ENCODE data around the gene NEK9. TPM values are rescaled to one million over a fixed set of nuclear protein-coding genes. Genes with fewer than 3 reads are reported as not detected.

NEK9 gene
- total RNA-seq, 2 donors from 2014 or later = 26.4 to 38.4 TPM

DNA sequence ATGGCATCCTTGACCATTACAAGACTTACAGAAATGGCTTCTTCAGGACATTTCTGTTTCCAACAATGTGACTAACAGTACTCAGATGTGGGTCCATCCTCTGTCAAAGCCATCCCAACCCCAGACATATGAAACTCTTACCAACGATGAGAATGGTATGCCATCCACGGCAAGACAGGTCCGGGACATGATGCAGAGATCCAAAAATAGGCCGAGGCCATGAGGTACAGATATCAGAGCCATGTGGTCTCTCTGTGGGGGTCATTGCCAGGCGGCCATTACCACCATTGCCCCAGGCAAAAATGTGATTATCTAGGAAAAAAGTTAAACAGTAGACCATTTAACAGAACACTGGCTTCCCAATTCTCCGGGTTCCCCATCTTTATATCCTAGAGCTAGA, 29.9 kb downstream of the NEK9 start:
- 84 to 85% methylated on average over 6 of the region's 6 CpGs for WGBS, 2 donors
- Histone ChIP-seq H3K4me1 (no peaks in the 10 kb centered on the region), H3K27ac (no peak overlapping the region), H3K27me3 (no peaks in the 10 kb centered on the region), H3K4me3 (no peak overlapping the region), H3K9me3 (no peaks in the 10 kb centered on the region), H3K36me3 (replicated peaks in 1 of 2; ENCODE audit: insufficient read depth in 1 of 2, low read depth in 2 of 2) (peaks cover 0 to 32% of the 10 kb centered on the region in 2 donors)
- DNase-seq (no peak), ATAC-seq (no peak)
- intact Hi-C loops (cut with DNase I) = no loop called here
- no peak for TF ChIP-seq POLR2A (IDR thresholded peaks at IDR 0.05)
- TF ChIP-seq, protein P1, sequence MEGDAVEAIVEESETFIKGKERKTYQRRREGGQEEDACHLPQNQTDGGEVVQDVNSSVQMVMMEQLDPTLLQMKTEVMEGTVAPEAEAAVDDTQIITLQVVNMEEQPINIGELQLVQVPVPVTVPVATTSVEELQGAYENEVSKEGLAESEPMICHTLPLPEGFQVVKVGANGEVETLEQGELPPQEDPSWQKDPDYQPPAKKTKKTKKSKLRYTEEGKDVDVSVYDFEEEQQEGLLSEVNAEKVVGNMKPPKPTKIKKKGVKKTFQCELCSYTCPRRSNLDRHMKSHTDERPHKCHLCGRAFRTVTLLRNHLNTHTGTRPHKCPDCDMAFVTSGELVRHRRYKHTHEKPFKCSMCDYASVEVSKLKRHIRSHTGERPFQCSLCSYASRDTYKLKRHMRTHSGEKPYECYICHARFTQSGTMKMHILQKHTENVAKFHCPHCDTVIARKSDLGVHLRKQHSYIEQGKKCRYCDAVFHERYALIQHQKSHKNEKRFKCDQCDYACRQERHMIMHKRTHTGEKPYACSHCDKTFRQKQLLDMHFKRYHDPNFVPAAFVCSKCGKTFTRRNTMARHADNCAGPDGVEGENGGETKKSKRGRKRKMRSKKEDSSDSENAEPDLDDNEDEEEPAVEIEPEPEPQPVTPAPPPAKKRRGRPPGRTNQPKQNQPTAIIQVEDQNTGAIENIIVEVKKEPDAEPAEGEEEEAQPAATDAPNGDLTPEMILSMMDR (IDR thresholded peaks at IDR 0.05) = no peak

DNA sequence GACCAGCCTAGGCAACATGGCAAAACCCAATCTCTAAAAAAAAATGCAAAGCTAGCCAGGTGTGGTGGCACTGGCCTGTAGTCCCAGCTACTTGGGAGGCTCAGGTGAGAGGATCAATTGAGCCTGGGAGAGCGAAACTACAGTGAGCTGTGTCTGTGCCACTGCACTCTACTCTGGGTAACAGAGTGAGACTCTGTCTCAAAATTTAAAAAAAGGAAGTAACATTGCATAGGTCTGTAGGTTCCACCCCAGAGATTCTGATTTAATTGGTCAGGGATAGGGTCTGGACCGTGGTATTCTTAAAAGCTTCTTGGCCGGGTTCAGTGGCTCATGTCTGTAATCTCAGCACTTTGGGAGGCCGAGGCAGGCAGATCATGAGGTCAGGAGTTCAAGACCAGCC, 31.2 kb downstream of the NEK9 start:
- Histone ChIP-seq H3K4me1 (no peaks in the 10 kb centered on the region), H3K27ac (no peak overlapping the region), H3K4me3 (no peak overlapping the region), H3K27me3 (no peaks in the 10 kb centered on the region), H3K36me3 (replicated peaks in 1 of 2; ENCODE audit: insufficient read depth in 1 of 2, low read depth in 2 of 2) (peaks cover 0 to 26% of the 10 kb centered on the region in 2 donors), H3K9me3 (no peaks in the 10 kb centered on the region)
- WGBS, 2 donors = 79 to 86% methylated on average over 4 of the region's 4 CpGs
- TF ChIP-seq POLR2A (IDR thresholded peaks at IDR 0.05) = no peak
- TF ChIP-seq, protein P1 (IDR thresholded peaks at IDR 0.05) = no peak
- intact Hi-C loops (cut with DNase I) = no loop called here
- DNase-seq (no peak), ATAC-seq (no peak)

DNA sequence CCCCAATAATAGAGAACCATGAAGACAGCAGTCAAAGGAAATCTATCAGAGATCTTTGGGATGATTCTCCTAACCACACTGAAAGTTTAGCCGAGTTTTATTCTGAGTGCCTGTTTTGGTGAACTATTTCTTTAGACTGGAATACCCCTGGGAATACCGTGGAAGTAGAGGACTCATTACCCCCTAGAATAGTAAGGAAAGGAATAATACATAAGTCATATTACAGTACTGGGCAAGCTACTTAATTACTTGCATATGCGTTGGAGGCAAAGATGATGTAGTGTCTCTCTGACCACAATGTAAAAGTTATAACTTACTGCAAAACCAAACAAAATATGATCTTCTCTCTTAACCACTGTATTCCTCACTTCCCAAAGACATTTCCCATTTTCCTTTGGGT, 32.0 kb downstream of the NEK9 start:
- Histone ChIP-seq H3K4me3 (no peak overlapping the region), H3K27me3 (no peaks in the 10 kb centered on the region), H3K27ac (no peak overlapping the region), H3K4me1 (no peaks in the 10 kb centered on the region), H3K9me3 (no peaks in the 10 kb centered on the region), H3K36me3 (replicated peaks in 1 of 2; ENCODE audit: insufficient read depth in 1 of 2, low read depth in 2 of 2) (peaks cover 0 to 30% of the 10 kb centered on the region in 2 donors)
- ATAC-seq (no peak), DNase-seq (no peak)
- WGBS, 2 donors = 94 to 95% methylated on average over 3 of the region's 3 CpGs
- intact Hi-C loops (cut with DNase I) = no loop called here
- TF ChIP-seq, protein P1 (IDR thresholded peaks at IDR 0.05) = no peak
- no peak for TF ChIP-seq POLR2A (IDR thresholded peaks at IDR 0.05)

DNA sequence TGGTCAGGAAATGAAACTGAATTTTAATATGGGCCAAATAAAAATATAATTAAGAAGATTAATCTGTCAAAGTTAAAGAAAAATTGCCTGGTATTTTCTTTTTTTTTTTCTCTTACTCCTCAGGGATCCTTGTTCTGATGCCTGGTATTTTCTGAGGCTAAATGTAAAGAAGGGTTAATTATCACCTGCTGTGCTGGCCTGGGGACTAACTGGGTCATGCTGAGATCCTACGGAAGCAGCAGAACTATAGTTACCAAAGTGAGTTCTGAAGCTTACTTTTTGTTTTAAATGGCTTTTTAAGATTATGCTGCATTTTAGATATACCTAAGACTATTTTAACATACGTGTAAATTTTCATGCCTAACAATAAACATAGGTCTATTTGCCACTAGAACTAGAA, 34.1 kb downstream of the NEK9 start:
- TF ChIP-seq, protein P1 (IDR thresholded peaks at IDR 0.05) = no peak
- no peak for TF ChIP-seq POLR2A (IDR thresholded peaks at IDR 0.05)
- Histone ChIP-seq H3K27ac (no peak overlapping the region), H3K36me3 (replicated peaks in 1 of 2; ENCODE audit: insufficient read depth in 1 of 2, low read depth in 2 of 2) (peaks cover 5 to 32% of the 10 kb centered on the region in 2 donors), H3K9me3 (no peaks in the 10 kb centered on the region), H3K4me1 (no peaks in the 10 kb centered on the region), H3K4me3 (no peak overlapping the region), H3K27me3 (no peaks in the 10 kb centered on the region)
- intact Hi-C loops (cut with DNase I) = no loop called here
- no peak for DNase-seq
- no peak for ATAC-seq
- WGBS, 2 donors = 77 to 82% methylated on average over 2 of the region's 2 CpGs

DNA sequence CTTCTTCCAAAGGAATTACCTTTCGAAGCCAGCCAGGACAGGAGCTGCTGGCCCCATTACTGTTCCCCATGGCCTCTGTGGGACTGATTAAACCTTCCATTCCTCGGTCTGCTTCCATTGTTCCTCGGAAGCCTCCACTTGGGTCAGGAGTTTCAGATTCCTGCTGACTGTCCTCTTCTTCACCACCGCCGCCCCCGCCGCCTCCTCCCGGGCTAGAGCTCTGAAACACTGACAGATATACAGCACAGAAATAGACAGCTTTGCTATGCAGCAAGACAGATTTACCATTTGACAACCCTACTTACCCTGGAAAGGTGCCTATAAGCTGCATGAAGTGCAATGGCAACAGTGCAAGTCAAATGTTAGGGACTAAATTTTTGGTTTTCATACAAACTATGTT, 35.6 kb downstream of the NEK9 start:
- DNase-seq (no peak), ATAC-seq (no peak)
- Histone ChIP-seq H3K4me3 (no peak overlapping the region), H3K27me3 (no peaks in the 10 kb centered on the region), H3K27ac (no peak overlapping the region), H3K36me3 (replicated peaks in 1 of 2; ENCODE audit: insufficient read depth in 1 of 2, low read depth in 2 of 2) (peaks cover 7 to 35% of the 10 kb centered on the region in 2 donors), H3K9me3 (no peaks in the 10 kb centered on the region), H3K4me1 (no peaks in the 10 kb centered on the region)
- 87 to 93% methylated on average over 8 of the region's 8 CpGs for WGBS, 2 donors
- TF ChIP-seq, protein P1 (IDR thresholded peaks at IDR 0.05) = no peak
- intact Hi-C loops (cut with DNase I) = no loop called here

All from body of pancreas (tissue), 4 donors.